Activated T-cell treated with anti-CD3 and anti-CD28 coated beads, Interleukin-2, amount 50 U/mL, for 48 hours (primary cell): ENCODE measurements around the gene SSBP4.
A peak's percentile ranks its signal among the peaks of the same experiment; 100 is the strongest.

Source experiments
- DNase-seq, 2 experiments: peaks; one replicate each; pipeline ENCODE4 v3.0.0-alpha.2; 2020

SSBP4 gene

GRCh38 chr19:18473003-18473705 is 54.0 kb downstream of the SSBP4 start:
- DNase-seq: no peak

DNA sequence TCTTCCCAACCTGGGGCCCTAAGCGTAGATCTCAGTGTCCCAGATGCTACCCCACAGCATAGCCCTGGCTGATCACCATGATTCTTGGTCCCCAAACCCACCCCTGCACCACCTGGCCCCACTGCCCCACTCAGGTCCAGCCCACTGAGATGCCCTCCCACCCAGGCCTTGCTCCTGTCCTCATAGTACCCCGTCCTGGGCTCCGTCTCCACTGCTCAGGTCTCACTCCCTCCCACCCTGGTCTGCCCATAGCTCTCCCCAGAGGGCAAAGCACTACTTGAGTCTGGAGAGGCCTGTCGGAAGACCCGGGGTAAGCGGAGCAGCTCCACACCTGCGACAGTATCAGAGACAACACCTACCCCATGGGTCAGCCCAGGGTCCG is 54.5 kb downstream of the SSBP4 start:
- DNase-seq: no peak

DNA sequence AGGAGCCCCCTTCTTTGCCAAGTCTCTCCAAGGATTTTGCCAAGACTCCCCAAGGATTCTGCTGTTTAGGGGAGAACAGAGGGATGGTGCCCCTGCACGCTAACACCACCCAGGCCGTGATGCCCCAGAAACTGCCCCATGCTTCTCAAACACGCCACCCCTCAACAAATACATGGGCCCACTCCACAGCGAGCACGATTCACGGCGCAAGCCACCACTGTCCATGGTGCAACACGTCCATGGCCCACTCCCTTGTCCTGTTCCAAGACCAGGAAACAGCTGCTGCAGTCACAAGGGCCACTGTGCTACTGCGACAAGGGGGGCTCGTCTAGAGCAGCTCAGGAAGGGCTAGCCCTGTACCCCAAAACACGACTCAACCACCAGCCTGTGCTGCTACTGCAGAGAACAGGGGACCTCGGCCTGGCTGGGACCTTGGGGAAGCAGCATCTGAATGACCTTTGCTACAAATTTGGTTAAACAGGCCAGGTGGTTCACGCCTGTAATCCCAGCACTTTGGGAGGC is 55.2 kb downstream of the SSBP4 start:
- DNase-seq: no peak

- DNase-seq: no peak
Observed at GRCh38 chr19:18475004-18475453, 55.8 kb downstream of the SSBP4 start.

DNA sequence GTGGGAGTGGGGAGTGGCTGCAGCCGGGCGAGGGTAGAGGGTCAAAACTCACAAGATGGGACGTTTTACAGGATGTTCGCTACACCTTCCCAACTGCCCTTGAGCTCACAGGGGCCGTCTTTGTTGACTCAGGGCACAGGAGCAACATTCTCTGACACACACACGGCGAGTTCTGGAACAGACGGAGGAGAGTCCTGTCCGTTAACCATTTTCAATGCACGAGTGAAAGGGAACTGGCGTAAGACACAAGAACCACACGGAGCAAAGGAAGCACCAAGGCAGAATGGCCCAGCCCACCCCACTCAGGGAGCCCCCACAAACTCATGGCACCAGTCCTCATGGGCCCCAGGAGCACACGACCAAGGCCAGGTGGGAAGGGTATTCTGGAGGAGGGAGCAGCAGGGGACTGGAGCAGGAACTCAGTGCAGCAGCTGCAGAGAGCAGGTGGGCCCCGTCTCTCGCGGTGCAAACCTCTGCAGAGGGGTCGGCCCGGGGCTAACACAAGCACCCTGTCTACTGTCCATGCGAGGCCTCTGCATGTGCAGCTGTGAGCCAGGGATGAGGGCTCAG is 56.6 kb downstream of the SSBP4 start:
- DNase-seq: no peak

GRCh38 chr19:18476507-18477041 is 57.4 kb downstream of the SSBP4 start:
- no peak for DNase-seq

- no peak for DNase-seq
Observed at GRCh38 chr19:18477042-18477779, 58.0 kb downstream of the SSBP4 start.

DNA sequence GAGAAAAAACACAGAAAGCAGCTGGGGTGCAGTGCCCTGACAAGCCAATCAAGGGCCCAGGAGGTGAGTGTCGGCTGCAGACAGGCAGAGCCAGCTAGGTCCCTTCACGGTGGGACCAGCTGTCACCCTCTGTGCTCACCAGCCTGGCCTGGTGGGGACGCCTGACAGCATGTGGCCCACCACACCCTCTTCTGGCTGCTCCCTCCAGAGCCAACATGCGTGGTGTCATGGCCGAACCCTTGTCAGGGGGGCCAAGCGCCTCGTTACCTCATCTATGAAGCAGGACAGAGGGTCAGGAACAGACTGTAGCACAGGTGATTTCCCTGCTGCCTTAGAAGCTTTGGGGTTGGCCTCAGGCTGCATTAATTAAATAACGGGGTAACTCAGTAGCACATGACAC is 58.8 kb downstream of the SSBP4 start:
- DNase-seq: no peak

DNA sequence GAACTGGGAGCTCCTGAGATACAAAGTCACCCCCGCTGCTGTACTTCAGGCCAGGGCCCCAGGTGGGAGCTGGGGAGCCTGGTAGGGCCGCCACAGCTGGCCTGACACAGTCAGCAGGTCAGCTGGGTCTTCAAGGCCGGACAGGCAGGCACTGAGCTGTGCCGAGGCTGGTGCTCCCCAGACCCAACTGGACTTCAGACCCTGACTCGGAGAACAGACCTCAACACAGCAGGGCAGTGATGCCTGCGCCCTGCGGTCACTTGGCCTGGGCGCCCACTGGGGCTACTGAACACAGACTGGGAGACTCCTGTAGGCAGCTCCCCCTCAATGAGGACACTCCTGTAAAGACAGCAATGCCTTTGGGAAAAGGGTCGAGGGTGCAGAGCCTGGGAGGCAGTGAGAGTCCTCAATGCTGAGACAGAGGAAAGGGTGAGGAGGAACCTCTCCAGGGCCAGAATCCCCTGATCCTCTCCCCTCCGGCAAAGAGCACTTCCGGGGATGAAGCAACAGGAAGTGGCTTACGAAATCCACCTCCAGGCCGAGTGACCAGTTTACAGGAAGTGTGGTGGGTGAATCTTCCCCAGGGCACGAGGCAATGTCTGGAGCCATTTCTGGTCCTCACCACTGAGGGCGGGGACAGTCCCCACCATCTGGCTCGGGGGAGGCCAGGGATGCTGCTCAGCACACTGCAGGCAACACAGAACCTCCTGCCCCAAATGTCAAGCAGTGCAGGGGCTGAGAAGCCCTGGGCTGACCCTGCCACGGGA is 59.5 kb downstream of the SSBP4 start:
- peak; percentile 84 for DNase-seq

- DNase-seq: no peak
Observed at GRCh38 chr19:18480006-18480691, 61.0 kb downstream of the SSBP4 start.

GRCh38 chr19:18481505-18482222 is 62.5 kb downstream of the SSBP4 start:
- DNase-seq: peak; percentile 48 to 61

DNA sequence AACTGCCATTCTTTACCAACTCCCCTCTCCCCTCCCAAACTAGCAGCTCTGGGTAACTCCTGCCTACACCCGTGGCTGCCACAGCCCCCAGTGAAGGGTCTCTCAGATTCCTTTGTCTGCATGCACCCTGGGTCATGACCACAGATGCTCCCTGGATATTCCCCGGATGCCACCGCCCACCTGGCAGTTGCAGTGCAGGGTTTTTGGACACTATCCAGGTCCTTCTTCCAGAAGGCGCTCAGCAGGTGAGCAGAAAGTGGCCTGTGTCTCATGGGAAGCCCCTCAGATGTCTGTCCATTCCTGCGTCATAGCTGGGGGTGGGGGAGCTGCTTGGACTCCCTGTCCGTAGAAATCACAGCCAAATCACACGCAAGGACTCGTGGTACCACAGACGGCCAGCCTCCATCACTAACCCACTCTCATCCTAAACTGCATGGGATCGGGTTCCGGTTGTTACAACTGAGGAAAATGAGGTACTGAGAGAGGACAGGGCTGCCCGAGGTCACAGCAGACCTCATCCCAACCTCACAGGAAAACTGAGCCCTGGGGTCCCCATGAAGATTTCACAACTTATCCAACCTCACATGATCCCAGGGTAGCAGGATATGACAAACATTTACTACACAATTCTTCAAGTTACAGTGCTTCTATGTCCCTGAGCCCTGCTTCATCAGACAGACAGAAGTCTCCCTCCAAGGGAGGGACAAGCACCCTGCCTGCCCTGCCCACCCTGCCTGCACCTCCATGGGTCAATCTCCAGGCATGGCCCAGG is 64.1 kb downstream of the SSBP4 start:
- DNase-seq: no peak
